ENCODE results near the gene RGL4. TPM values are rescaled to one million over a fixed set of nuclear protein-coding genes. Genes with fewer than 3 reads are reported as not detected.

RGL4 gene
- total and polyA plus RNA-seq, 2 of the 13 experiments (the other 11 are each of a cell fraction or from before 2014, with no cell fraction given) = not detected

- TF ChIP-seq, protein P1, sequence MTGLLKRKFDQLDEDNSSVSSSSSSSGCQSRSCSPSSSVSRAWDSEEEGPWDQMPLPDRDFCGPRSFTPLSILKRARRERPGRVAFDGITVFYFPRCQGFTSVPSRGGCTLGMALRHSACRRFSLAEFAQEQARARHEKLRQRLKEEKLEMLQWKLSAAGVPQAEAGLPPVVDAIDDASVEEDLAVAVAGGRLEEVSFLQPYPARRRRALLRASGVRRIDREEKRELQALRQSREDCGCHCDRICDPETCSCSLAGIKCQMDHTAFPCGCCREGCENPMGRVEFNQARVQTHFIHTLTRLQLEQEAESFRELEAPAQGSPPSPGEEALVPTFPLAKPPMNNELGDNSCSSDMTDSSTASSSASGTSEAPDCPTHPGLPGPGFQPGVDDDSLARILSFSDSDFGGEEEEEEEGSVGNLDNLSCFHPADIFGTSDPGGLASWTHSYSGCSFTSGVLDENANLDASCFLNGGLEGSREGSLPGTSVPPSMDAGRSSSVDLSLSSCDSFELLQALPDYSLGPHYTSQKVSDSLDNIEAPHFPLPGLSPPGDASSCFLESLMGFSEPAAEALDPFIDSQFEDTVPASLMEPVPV (CRISPR knock-in tag; IDR thresholded peaks at IDR 0.05) = no peak
- TF ChIP-seq, protein P2, sequence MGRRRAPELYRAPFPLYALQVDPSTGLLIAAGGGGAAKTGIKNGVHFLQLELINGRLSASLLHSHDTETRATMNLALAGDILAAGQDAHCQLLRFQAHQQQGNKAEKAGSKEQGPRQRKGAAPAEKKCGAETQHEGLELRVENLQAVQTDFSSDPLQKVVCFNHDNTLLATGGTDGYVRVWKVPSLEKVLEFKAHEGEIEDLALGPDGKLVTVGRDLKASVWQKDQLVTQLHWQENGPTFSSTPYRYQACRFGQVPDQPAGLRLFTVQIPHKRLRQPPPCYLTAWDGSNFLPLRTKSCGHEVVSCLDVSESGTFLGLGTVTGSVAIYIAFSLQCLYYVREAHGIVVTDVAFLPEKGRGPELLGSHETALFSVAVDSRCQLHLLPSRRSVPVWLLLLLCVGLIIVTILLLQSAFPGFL (CRISPR knock-in tag; IDR thresholded peaks at IDR 0.05) = no peak
- no peak for TF ChIP-seq ISX (CRISPR knock-in tag; conservative IDR thresholded peaks at IDR 0.05)
- TF ChIP-seq MEIS1 (CRISPR knock-in tag; IDR thresholded peaks at IDR 0.05; ENCODE audit: borderline replicate concordance) = no peak
- no peak for TF ChIP-seq ZNF567 (CRISPR knock-in tag; IDR thresholded peaks at IDR 0.05; ENCODE audit: borderline replicate concordance)
- TF ChIP-seq HDAC2 (CRISPR knock-in tag; IDR thresholded peaks at IDR 0.05) = no peak
- no peak for TF ChIP-seq BCL6 (CRISPR knock-in tag; IDR thresholded peaks at IDR 0.05)
- no peak for TF ChIP-seq CREM (IDR thresholded peaks at IDR 0.05)
- no peak for TF ChIP-seq CREM (CRISPR knock-in tag; IDR thresholded peaks at IDR 0.05)
- TF ChIP-seq TP53 (CRISPR knock-in tag; conservative IDR thresholded peaks at IDR 0.05) = no peak
Measured at GRCh38 chr22:23651676-23652075, 39.1 kb upstream of the RGL4 start (continued).

- 100% methylated on average over 7 of the region's 7 CpGs for WGBS (ENCODE audit: low lambda C conversion rate)
- no TSS peak for BruUV-seq (replicated peaks)
Measured at GRCh38 chr22:23652286-23652685, 38.5 kb upstream of the RGL4 start.

More at GRCh38 chr22:23652286-23652685, 38.5 kb upstream of the RGL4 start:
- intact Hi-C loops (cut with micrococcal nuclease; ENCODE audit: unreplicated experiment) (no loop called here), in situ Hi-C loops (cut with HindIII; ENCODE audit: extremely low pct_ligation_motif_present, low pct_unique_long_range_greater_than_20kb) (no loop called here)
- Histone ChIP-seq H3K4me1 (ENCODE audit: insufficient read depth, low read length) (peaks cover 11% of the 10 kb centered on the region), H3K36me3 (replicated peaks in 1 of 2; ENCODE audit: control insufficient read depth in 1 of 2, insufficient read depth in 2 of 2, low read length in 2 of 2) (no peaks in the 10 kb centered on the region), H3K4me3 (replicated peaks in 1 of 3; ENCODE audit: insufficient read depth in 1 of 3, low read depth in 2 of 3, low read length in 3 of 3) (no peak overlapping the region), H3K79me2 (ENCODE audit: insufficient read depth, low read length) (no peaks in the 10 kb centered on the region), H2AFZ (ENCODE audit: low read length) (no peak overlapping the region), H3K9ac (ENCODE audit: insufficient read depth, low read depth, low read length) (no peak overlapping the region), H3K9me3 (ENCODE audit: low read length) (no peaks in the 10 kb centered on the region), H3K27ac (ENCODE audit: extremely low read length, insufficient read depth, low read length) (no peak overlapping the region), H4K20me1 (ENCODE audit: insufficient read depth, low read length) (no peaks in the 10 kb centered on the region), H3K4me2 (ENCODE audit: low read depth, low read length) (no peak overlapping the region), H3K27me3 (ENCODE audit: control insufficient read depth in 1 of 2, insufficient read depth in 2 of 2, low read length in 2 of 2) (no peaks in the 10 kb centered on the region)
- ATAC-seq (no peak), DNase-seq (ENCODE audit: low spot score) (no peak), FAIRE-seq (no peak)
- TF ChIP-seq SMC3 (IDR thresholded peaks at IDR 0.05; ENCODE audit: low read length) (no peak), ZFP36L2 (CRISPR knock-in tag; IDR thresholded peaks at IDR 0.05) (no peak), HHEX (CRISPR knock-in tag; IDR thresholded peaks at IDR 0.05) (no peak), HNF4G (IDR thresholded peaks at IDR 0.05; ENCODE audit: borderline replicate concordance, low read depth, low read length) (no peak), HNF4G (CRISPR knock-in tag; IDR thresholded peaks at IDR 0.05; ENCODE audit: borderline replicate concordance, low read depth) (no peak), ZNF720 (CRISPR knock-in tag; IDR thresholded peaks at IDR 0.05) (no peak), ZNF614 (CRISPR knock-in tag; IDR thresholded peaks at IDR 0.05; ENCODE audit: borderline replicate concordance) (no peak), ZSCAN25 (CRISPR knock-in tag; IDR thresholded peaks at IDR 0.05) (no peak), IKZF1 (IDR thresholded peaks at IDR 0.05) (no peak), REXO4 (CRISPR knock-in tag; IDR thresholded peaks at IDR 0.05; ENCODE audit: borderline replicate concordance) (no peak)
- POLR2A ChIA-PET = no interaction called here
- CTCF ChIA-PET (ENCODE audit: low intra/inter-chr PET ratio, low total read pairs) = no interaction called here
